Inflammatory macrophage treated with lipopolysaccharide for 4 hours (primary cell): ENCODE measurements around the gene VWA7.

Experiments
- DNase-seq: peaks from one replicate; pipeline ENCODE4 v3.0.0-alpha.2; 2020

Gene VWA7

GRCh38 chr6:31727717-31728671, 49.1 kb downstream of the VWA7 start:
- no peak for DNase-seq

- DNase-seq = peak; percentile 94
Observed at GRCh38 chr6:31727034-31727716, 50.0 kb downstream of the VWA7 start.

- DNase-seq = peak; percentile 96
Observed at GRCh38 chr6:31725502-31726350, 51.4 kb downstream of the VWA7 start.

- DNase-seq = no peak
Observed at GRCh38 chr6:31723980-31724691, 53.0 kb downstream of the VWA7 start.

GRCh38 chr6:31723245-31723979, 53.7 kb downstream of the VWA7 start, which contains the start of gene MPIG6B:
Gene MPIG6B (plus strand): TSS chr6:31723373. CDS start chr6:31723384, 11 bp downstream.
- DNase-seq = no peak

- DNase-seq = no peak
Observed at GRCh38 chr6:31722173-31722572, 55.0 kb downstream of the VWA7 start.

- DNase-seq = no peak
Observed at GRCh38 chr6:31721351-31722020, 55.6 kb downstream of the VWA7 start, which contains the start of gene LY6G6C. Gene LY6G6C (minus strand): TSS chr6:31721746. CDS start chr6:31721679, 67 bp downstream.

- no peak for DNase-seq
Observed at GRCh38 chr6:31720196-31720770, 56.8 kb downstream of the VWA7 start.

GRCh38 chr6:31719001-31719400, 58.1 kb downstream of the VWA7 start:
- DNase-seq = no peak

- DNase-seq = no peak
Observed at GRCh38 chr6:31718265-31718664, 58.9 kb downstream of the VWA7 start.

- no peak for DNase-seq
Observed at GRCh38 chr6:31717499-31718222, 59.5 kb downstream of the VWA7 start.
